HepG2 (cell line): ENCODE measurements around the gene RBM18. TPM values are rescaled to one million over a fixed set of nuclear protein-coding genes. Genes with fewer than 3 reads are reported as not detected.

Experiments used
- ATAC-seq: fragments of 200-7000 bp; cut with Tn5 transposase; 3 replicates; pipeline ENCODE4 v1.9.1; 2020; ENCODE audit warnings: mild to moderate bottlenecking, moderate library complexity
- BruUV-seq: library from RNA; stranded (reverse); fragments of 400-500 nt; replicated peaks from 2 replicates; lab custom pipeline; 2021; lab: Mats Ljungman, UMichigan
- CTCF ChIA-PET: fragments of 300-600 bp; formaldehyde crosslinking; extraction: SDS; loops from one replicate; lab custom pipeline; 2021; ENCODE audit warnings: low total read pairs, inconsistent platforms, low intra/inter-chr PET ratio; lab: Yijun Ruan, JAX
- POLR2A ChIA-PET: fragments of 350-600 bp; sonication (Branson Sonifier 250); formaldehyde crosslinking; loops from one replicate; lab custom pipeline; 2020; ENCODE audit warnings: antibody characterized with exemption, inconsistent platforms; lab: Yijun Ruan, JAX
- DNase-seq: peaks from one replicate; pipeline ENCODE4 v3.0.0-alpha.2; 2015; ENCODE audit warnings: low spot score
- FAIRE-seq: peaks from 3 replicates; lab custom pipeline; 2011; peaks lifted over from hg19 to GRCh38; lab: Jason Lieb, UNC
- H2AFZ ChIP-seq: one replicate; pipeline ENCODE4 v1.6.1; 2011; ENCODE audit warnings: low read length, inconsistent platforms
- H3K27ac ChIP-seq: fragments of 300-600 bp; 3 replicates; pipeline ENCODE4 v1.8.0; 2011; ENCODE audit warnings: mixed run types, mild to moderate bottlenecking, mixed read lengths, low read length, inconsistent platforms; ENCODE audit not compliant: insufficient read depth; ENCODE audit errors: extremely low read length
- H3K27me3 ChIP-seq, 2 experiments: fragments of 200-600 bp in 1 of 2; 2 replicates in 1 of 2; 3 replicates in 1 of 2; pipeline versions ENCODE4 v1.6.0 to v1.8.0; 2011; ENCODE audit warnings: low read length in 2 of 2, mild to moderate bottlenecking in 2 of 2, moderate library complexity in 2 of 2, inconsistent platforms in 1 of 2; ENCODE audit not compliant: insufficient read depth in 2 of 2, control insufficient read depth in 1 of 2
- H3K36me3 ChIP-seq, 2 experiments: fragments of 200-600 bp in 1 of 2; replicated peaks in 1 of 2; 2 replicates in 1 of 2; 3 replicates in 1 of 2; pipeline versions ENCODE4 v1.5.1 to v1.8.0; 2011; ENCODE audit warnings: low read length in 2 of 2, inconsistent platforms in 1 of 2; ENCODE audit not compliant: insufficient read depth in 2 of 2, control insufficient read depth in 1 of 2
- H3K4me1 ChIP-seq: 2 replicates; pipeline ENCODE4 v1.5.1; 2012; ENCODE audit warnings: low read length, inconsistent platforms; ENCODE audit not compliant: insufficient read depth
- H3K4me2 ChIP-seq: 2 replicates; pipeline ENCODE4 v1.6.0; 2011; ENCODE audit warnings: low read depth, low read length, inconsistent platforms
- H3K4me3 ChIP-seq, 3 experiments: fragments of 200-600 bp in 1 of 3; sonication (generic), shearing (Covaris generic) in 1 of 3; replicated peaks in 1 of 3; 2 replicates each; pipeline ENCODE4 v1.5.1; 2011 to 2016; ENCODE audit warnings: low read length in 3 of 3, inconsistent platforms in 2 of 3, low read depth in 2 of 3, mild to moderate bottlenecking in 2 of 3, control low read depth in 1 of 3, mixed read lengths in 1 of 3; ENCODE audit not compliant: insufficient read depth in 1 of 3
- H3K79me2 ChIP-seq: one replicate; pipeline ENCODE4 v1.6.1; 2011; ENCODE audit warnings: low read length, inconsistent platforms; ENCODE audit not compliant: insufficient read depth
- H3K9ac ChIP-seq: 2 replicates; pipeline ENCODE4 v1.6.0; 2011; ENCODE audit warnings: mild to moderate bottlenecking, low read depth, low read length, inconsistent platforms; ENCODE audit not compliant: insufficient read depth
- H3K9me3 ChIP-seq: 2 replicates; pipeline ENCODE4 v1.5.1; 2012; ENCODE audit warnings: mild to moderate bottlenecking, low read length
- H4K20me1 ChIP-seq: 2 replicates; pipeline ENCODE4 v1.6.0; 2011; ENCODE audit warnings: inconsistent platforms, mild to moderate bottlenecking, low read length, moderate library complexity; ENCODE audit not compliant: insufficient read depth
- FOXP1 ChIP-seq, 2 experiments: fragments of 450-650 bp in 1 of 2; IDR thresholded peaks; 2 replicates each; pipeline ENCODE4 v1.6.1; 2017 to 2018; ENCODE audit warnings: antibody characterized with exemption in 1 of 2
- ISX ChIP-seq: sonication (generic); formaldehyde crosslinking; conservative IDR thresholded peaks from 2 replicates; pipeline ENCODE4 v1.5.0; 2020; ENCODE audit warnings: missing genetic modification reagents
- NR2F2 ChIP-seq: IDR thresholded peaks from 2 replicates; pipeline ENCODE4 v1.6.1; 2012; ENCODE audit warnings: low read depth, inconsistent platforms, borderline replicate concordance
- RFX5 ChIP-seq: IDR thresholded peaks from 2 replicates; pipeline ENCODE4 v1.6.1; 2011; ENCODE audit warnings: low read depth, low read length, improper control_type of control experiment
- ZBTB7B ChIP-seq: sonication (generic); formaldehyde crosslinking; IDR thresholded peaks from 2 replicates; pipeline ENCODE4 v1.4.0; 2020; ENCODE audit warnings: missing genetic modification reagents
- ZMYM4 ChIP-seq: sonication (generic); formaldehyde crosslinking; IDR thresholded peaks from 2 replicates; pipeline ENCODE4 v1.8.1; 2023; ENCODE audit warnings: mild to moderate bottlenecking, missing genetic modification reagents
- ZNF574 ChIP-seq: sonication (generic); formaldehyde crosslinking; IDR thresholded peaks from 2 replicates; pipeline ENCODE4 v1.4.0; 2020; ENCODE audit warnings: missing genetic modification reagents
- ZNF629 ChIP-seq: sonication (generic); formaldehyde crosslinking; conservative IDR thresholded peaks from 2 replicates; pipeline ENCODE4 v1.5.0; 2020; ENCODE audit warnings: missing genetic modification reagents
- WGBS: methylation state at CpG from one replicate; pipeline ENCODE4 v1.1.6; 2017; ENCODE audit warnings: low lambda C conversion rate; 5-methylcytosine and 5-hydroxymethylcytosine counted together
- in situ Hi-C: cut with HindIII; loops from 2 replicates; pipeline ENCODE4 v1.10.0; 2017; ENCODE audit warnings: low pct_unique_long_range_greater_than_20kb; ENCODE audit not compliant: extremely low pct_ligation_motif_present
- intact Hi-C: fragments of 100-400 bp; cut with micrococcal nuclease; formaldehyde crosslinking; loops from one replicate; pipeline ENCODE4 v1.10.0; 2022; ENCODE audit not compliant: unreplicated experiment
- polyA plus RNA-seq, 8 experiments: library from polyadenylated mRNA; depleted of rRNA in 3 of 8; stranded (reverse) in 7 of 8; unstranded in 1 of 8; fragments of >200 nt; fragmentation: Illumina TruSeq in 4 of 8; extraction: Trizol in 4 of 8; gene quantifications; 2 replicates each; pipeline versions ENCODE4 v1.2.1 to v1.2.3, GENCODE V29; 2011 to 2016; ENCODE audit warnings: low read depth in 4 of 8, missing spikeins in 1 of 8, mixed read lengths in 1 of 8; ENCODE audit not compliant: insufficient read depth in 1 of 8
- total RNA-seq, 5 experiments: library from RNA; depleted of rRNA; stranded (reverse); fragments of >200 nt; fragmentation: Illumina TruSeq; extraction: Trizol; gene quantifications; 2 replicates each; pipeline ENCODE4 v1.2.3, GENCODE V29; 2016; ENCODE audit warnings: low read depth in 1 of 5
- TF ChIP-seq, protein P1 (sequence below): sonication (generic); formaldehyde crosslinking; IDR thresholded peaks from 2 replicates; pipeline ENCODE4 v1.5.0; 2020; ENCODE audit warnings: missing genetic modification reagents, mild to moderate bottlenecking, borderline replicate concordance

The RBM18 gene
- total and polyA plus RNA-seq, 2 of the 13 experiments (the other 11 are each of a cell fraction or from before 2014, with no cell fraction given) = 12.6 to 16.6 TPM

GRCh38 chr9:122309861-122310260, 45.2 kb upstream of the RBM18 start (continued):
- no peak for TF ChIP-seq ZNF629 (CRISPR knock-in tag)
- no peak for TF ChIP-seq ISX (CRISPR knock-in tag)

DNA sequence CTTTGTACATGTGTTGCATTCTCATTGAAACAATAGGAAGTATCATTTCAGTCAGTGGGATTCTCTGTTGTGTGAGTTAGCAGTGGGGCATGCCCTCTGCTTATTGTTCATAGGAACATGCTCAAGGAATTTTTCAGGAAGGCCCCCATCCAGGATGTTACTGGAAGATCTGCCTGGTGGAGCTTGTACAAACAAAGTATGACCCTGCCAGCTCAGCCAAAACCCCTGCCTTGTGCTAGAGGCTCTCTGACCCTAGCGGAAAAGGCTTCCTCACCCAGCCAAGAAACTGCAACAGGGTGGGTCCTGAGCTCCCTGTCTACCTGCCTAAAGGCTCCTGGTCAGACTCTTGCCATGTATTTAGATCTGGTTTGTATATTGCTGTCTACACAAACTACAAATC, 43.3 kb upstream of the RBM18 start:
- DNase-seq (no peak), ATAC-seq (no peak), FAIRE-seq (no peak)
- H4K20me1 ChIP-seq = no peaks in the 10 kb centered on the region
- no peaks in the 10 kb centered on the region for H3K9me3 ChIP-seq
- no peak overlapping the region for H3K4me3 ChIP-seq
- no peak overlapping the region for H3K4me2 ChIP-seq
- no peaks in the 10 kb centered on the region for H3K4me1 ChIP-seq
- H3K79me2 ChIP-seq = no peaks in the 10 kb centered on the region
- ChIA-PET CTCF (no interaction called here), POLR2A (no interaction called here)
- H3K9ac ChIP-seq = no peak overlapping the region
- TF ChIP-seq ISX (CRISPR knock-in tag) (no peak), RFX5 (no peak), FOXP1 (IDR thresholded peaks at IDR 0.05) (no peak), FOXP1 (CRISPR knock-in tag; IDR thresholded peaks at IDR 0.05) (no peak), ZMYM4 (no peak), NR2F2 (no peak), ZNF574 (CRISPR knock-in tag) (no peak), ZBTB7B (CRISPR knock-in tag) (no peak)
- TF ChIP-seq, protein P1, sequence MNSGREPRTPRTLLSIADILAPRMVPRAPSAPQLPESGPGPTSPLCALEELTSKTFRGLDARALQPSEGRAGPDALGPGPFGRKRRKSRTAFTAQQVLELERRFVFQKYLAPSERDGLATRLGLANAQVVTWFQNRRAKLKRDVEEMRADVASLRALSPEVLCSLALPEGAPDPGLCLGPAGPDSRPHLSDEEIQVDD (CRISPR knock-in tag) = no peak
- intact Hi-C loops = no loop called here
- H3K27me3 ChIP-seq = no peaks in the 10 kb centered on the region
- BruUV-seq = no TSS peak
- H2AFZ ChIP-seq = no peak overlapping the region
- H3K27ac ChIP-seq = no peak overlapping the region
- in situ Hi-C loops = no loop called here
- 100% methylated on average over 1 of the region's 1 CpG for WGBS
- peaks cover 13 to 73% of the 10 kb centered on the region in 2 experiments for H3K36me3 ChIP-seq
